ENCODE measurements around the gene IL17RA.
"Not testable (repeated sequence)": the region's sequence is repeated elsewhere in the genome, so short reads cannot be mapped to it uniquely, and the experiment has no call there.

The IL17RA gene

GRCh38 chr22:17130199-17130598, 45.4 kb downstream of the IL17RA start:
- no peak for DNase-seq

- DNase-seq = peak; percentile 11
Measured at GRCh38 chr22:17131686-17132085, 46.9 kb downstream of the IL17RA start.

GRCh38 chr22:17132112-17132511, 47.3 kb downstream of the IL17RA start:
- DNase-seq = no peak

GRCh38 chr22:17133137-17133536, 48.3 kb downstream of the IL17RA start:
- no peak for DNase-seq

- no peak for DNase-seq
Measured at GRCh38 chr22:17135153-17135760, 50.5 kb downstream of the IL17RA start.

- DNase-seq = no peak
Measured at GRCh38 chr22:17137170-17137569, 52.4 kb downstream of the IL17RA start.

- no peak for DNase-seq
Measured at GRCh38 chr22:17137861-17138425, 53.1 kb downstream of the IL17RA start.

GRCh38 chr22:17138513-17138912, 53.7 kb downstream of the IL17RA start:
- no peak for DNase-seq

GRCh38 chr22:17140022-17140421, 55.2 kb downstream of the IL17RA start:
- DNase-seq = no peak

- no peak for DNase-seq
Measured at GRCh38 chr22:17140826-17141766, 56.3 kb downstream of the IL17RA start.

- DNase-seq = no peak
Measured at GRCh38 chr22:17143101-17143500, 58.3 kb downstream of the IL17RA start.

- DNase-seq = no peak
Measured at GRCh38 chr22:17143826-17144225, 59.0 kb downstream of the IL17RA start.

GRCh38 chr22:17145021-17145680, 60.4 kb downstream of the IL17RA start:
- no peak for DNase-seq

GRCh38 chr22:17147458-17147857, 62.7 kb downstream of the IL17RA start:
- not testable (repeated sequence) for DNase-seq

GRCh38 chr22:17149076-17149815, 64.4 kb downstream of the IL17RA start:
- DNase-seq = no peak

GRCh38 chr22:17152340-17152739, 67.5 kb downstream of the IL17RA start:
- DNase-seq = no peak

- DNase-seq = no peak
Measured at GRCh38 chr22:17152971-17153370, 68.2 kb downstream of the IL17RA start.

- no peak for DNase-seq
Measured at GRCh38 chr22:17155941-17156340, 71.1 kb downstream of the IL17RA start.

- DNase-seq = no peak
Measured at GRCh38 chr22:17157714-17158113, 72.9 kb downstream of the IL17RA start.

GRCh38 chr22:17158176-17158567, 73.4 kb downstream of the IL17RA start:
- no peak for DNase-seq

GRCh38 chr22:17158568-17159503, 74.0 kb downstream of the IL17RA start, which contains the start of gene HDHD5:
HDHD5 (minus strand) TSS chr22:17159277; CDS start chr22:17159251, 26 bp downstream.
- peak; percentile 73 for DNase-seq

Measured in NCI-H510A treated with DMSO at 0.1 percent for 48 hours (cell line).